B cell (primary cell): ENCODE measurements around the gene SLC48A1. TPM values are rescaled to one million over a fixed set of nuclear protein-coding genes. Genes with fewer than 3 reads are reported as not detected.

ENCODE experiments used
- ATAC-seq: fragments of 200-7000 bp; cut with Tn5 transposase; one replicate; pipeline ENCODE4 v1.10.0; 2021; ENCODE audit warnings: low read depth, mild to moderate bottlenecking, moderate number of reproducible peaks, moderate library complexity
- CTCF ChIA-PET: fragments of 350-600 bp; sonication (Branson Sonifier 250); formaldehyde crosslinking; loops from one replicate; lab custom pipeline; 2021; ENCODE audit warnings: antibody characterized with exemption, inconsistent platforms; lab: Charles Lee
- POLR2A ChIA-PET: fragments of 350-600 bp; sonication (Branson Sonifier 250); formaldehyde crosslinking; loops from one replicate; lab custom pipeline; 2021; ENCODE audit warnings: antibody characterized with exemption; lab: Charles Lee
- DNase-seq: peaks from one replicate; pipeline ENCODE4 v3.0.0; 2013
- H2AFZ ChIP-seq: 2 replicates; pipeline ENCODE4 v1.6.1; 2012; ENCODE audit warnings: mild to moderate bottlenecking, low read depth, low read length; ENCODE audit not compliant: insufficient read depth, poor library complexity, severe bottlenecking
- H3K27ac ChIP-seq, 2 donors: 1 replicate in 1 of 2; 2 replicates in 1 of 2; pipeline ENCODE4 v1.5.1; 2012 to 2013; ENCODE audit warnings: low read length in 2 of 2, mild to moderate bottlenecking in 2 of 2, moderate library complexity in 1 of 2
- H3K27me3 ChIP-seq, 4 experiments: fragments of 200-600 bp in 1 of 4; sonication (generic) in 1 of 4; replicated peaks in 1 of 4; 1 replicate in 2 of 4; 2 replicates in 2 of 4; pipeline versions ENCODE4 v1.6.1 to v1.7.0; 2013 to 2016; ENCODE audit warnings: low read length in 3 of 4, mild to moderate bottlenecking in 2 of 4, mixed read lengths in 1 of 4, moderate library complexity in 1 of 4; ENCODE audit not compliant: insufficient read depth in 4 of 4, control insufficient read depth in 3 of 4; ENCODE audit errors: control extremely low read depth in 1 of 4
- H3K36me3 ChIP-seq, 2 experiments: replicated peaks in 1 of 2; 1 replicate in 1 of 2; 2 replicates in 1 of 2; pipeline versions ENCODE4 v1.6.1 to v1.7.1; 2013; ENCODE audit warnings: low read length in 1 of 2; ENCODE audit not compliant: insufficient read depth in 2 of 2, control insufficient read depth in 1 of 2; ENCODE audit errors: control extremely low read depth in 1 of 2, extremely low read depth in 1 of 2
- H3K4me1 ChIP-seq, 2 donors: fragments of 200-600 bp in 1 of 2; sonication (generic) in 1 of 2; 1 replicate in 1 of 2; 2 replicates in 1 of 2; pipeline versions ENCODE4 v1.5.1 to v1.6.1; 2013 to 2017; ENCODE audit warnings: low read length in 2 of 2; ENCODE audit not compliant: control insufficient read depth in 2 of 2, insufficient read depth in 2 of 2
- H3K4me2 ChIP-seq: replicated peaks from 2 replicates; pipeline ENCODE3; 2012; ENCODE audit warnings: mild to moderate bottlenecking, low read depth, low read length; ENCODE audit not compliant: poor library complexity, severe bottlenecking
- H3K4me3 ChIP-seq, 5 experiments: fragments of 200-600 bp in 1 of 5; sonication (generic) in 1 of 5; 1 replicate in 3 of 5; 2 replicates in 2 of 5; pipeline versions ENCODE4 v1.5.1 to v1.7.0; 2011 to 2016; ENCODE audit warnings: low read length in 4 of 5, mild to moderate bottlenecking in 4 of 5, low read depth in 2 of 5, control low read depth in 1 of 5, moderate library complexity in 1 of 5; ENCODE audit not compliant: insufficient read depth in 1 of 5; ENCODE audit errors: control extremely low read depth in 1 of 5, extremely low read depth in 1 of 5
- H3K79me2 ChIP-seq: fragments of 200-600 bp; sonication (generic); one replicate; pipeline ENCODE4 v1.6.0; 2016; ENCODE audit warnings: low read length; ENCODE audit not compliant: control insufficient read depth, insufficient read depth
- H3K9ac ChIP-seq: fragments of 200-600 bp; sonication (generic); 2 replicates; pipeline ENCODE4 v1.6.1; 2017; ENCODE audit warnings: mild to moderate bottlenecking, low read length, moderate library complexity
- H3K9me3 ChIP-seq, 3 donors: one replicate each; pipeline versions ENCODE4 v1.6.1 to v1.7.1; 2013; ENCODE audit warnings: low read length in 2 of 3; ENCODE audit not compliant: control insufficient read depth in 2 of 3, insufficient read depth in 1 of 3; ENCODE audit errors: control extremely low read depth in 1 of 3
- H4K20me1 ChIP-seq: 2 replicates; pipeline ENCODE4 v1.6.0; 2012; ENCODE audit warnings: mild to moderate bottlenecking, low read length; ENCODE audit not compliant: insufficient read depth, control insufficient read depth, poor library complexity, severe bottlenecking
- H3K27ac Mint-ChIP-seq: one replicate; pipeline ENCODE4 v1.8.0; 2021; ENCODE audit warnings: mixed read lengths
- H3K27me3 Mint-ChIP-seq: one replicate; pipeline ENCODE4 v1.8.0; 2021; ENCODE audit warnings: mixed read lengths
- H3K4me1 Mint-ChIP-seq: one replicate; pipeline ENCODE4 v1.8.0; 2021; ENCODE audit warnings: mixed read lengths
- H3K4me3 Mint-ChIP-seq: one replicate; pipeline ENCODE4 v1.8.0; 2021; ENCODE audit warnings: mixed read lengths
- H3K9me3 Mint-ChIP-seq: one replicate; pipeline ENCODE4 v1.8.0; 2022; ENCODE audit warnings: mixed read lengths; ENCODE audit not compliant: insufficient read depth
- EZH2 ChIP-seq: IDR thresholded peaks from 2 replicates; pipeline ENCODE4 v1.6.1; 2012; ENCODE audit warnings: borderline replicate concordance, low read depth, mild to moderate bottlenecking, moderate library complexity, low read length; ENCODE audit not compliant: insufficient read depth, poor library complexity, severe bottlenecking
- WGBS: methylation state at CpG from one replicate; pipeline ENCODE4 v1.1.5; 2013; ENCODE audit warnings: missing lambda C conversion rate; ENCODE audit not compliant: insufficient coverage; 5-methylcytosine and 5-hydroxymethylcytosine counted together
- intact Hi-C: fragments of 100-400 bp; cut with micrococcal nuclease; formaldehyde crosslinking; loops from one replicate; pipeline ENCODE4 v1.10.0; 2022
- polyA plus RNA-seq: library from polyadenylated mRNA; depleted of rRNA; stranded (reverse); fragments of >200 nt; gene quantifications from 2 replicates; pipeline ENCODE4 v1.2.3, GENCODE V29; 2012
- total RNA-seq, 2 donors: library from RNA; stranded (reverse); fragments of 120-200 nt in 1 of 2; gene quantifications; 1 replicate in 1 of 2; 2 replicates in 1 of 2; pipeline versions ENCODE4 v1.2.3 to v1.2.4, GENCODE V29; 2013 to 2022
- TF ChIP-seq, protein P1 (sequence below): fragments of 200-600 bp; IDR thresholded peaks from one replicate; pipeline ENCODE4 v1.8.0; 2022; ENCODE audit warnings: antibody characterized with exemption, mild to moderate bottlenecking

Gene SLC48A1
- total and polyA plus RNA-seq, 2 donors (not counting 1 experiment from before 2014, with no cell fraction given): 8.0 to 20.0 TPM

- H3K36me3 ChIP-seq: no peaks in the 10 kb centered on the region
- 62% methylated on average over 5 of the region's 8 CpGs for whole genome bisulfite sequencing
- POLR2A ChIA-PET: no interaction called here
- intact Hi-C loops: no loop called here
- H3K9me3 Mint-ChIP-seq: no peaks in the 10 kb centered on the region
- H3K9ac ChIP-seq: no peak overlapping the region
- no peak for ATAC-seq
- H3K4me2 ChIP-seq: no peak overlapping the region
- H3K27ac Mint-ChIP-seq: no peak overlapping the region
- no peaks in the 10 kb centered on the region for H3K9me3 ChIP-seq
- no peak overlapping the region for H3K4me3 ChIP-seq
- no peaks in the 10 kb centered on the region for H3K79me2 ChIP-seq
- H3K4me1 Mint-ChIP-seq: peaks cover 16% of the 10 kb centered on the region
- peaks cover 12 to 27% of the 10 kb centered on the region in 2 donors for H3K4me1 ChIP-seq
- no peak overlapping the region for H3K4me3 Mint-ChIP-seq
- CTCF ChIA-PET: interaction anchor here (0.6 to 14.1 kb wide), 8 partner anchors 7 to 75 kb away, joined by 3 to 452 read pairs (median 11); partner anchors contain the start of gene SLC48A1
- no peak overlapping the region for H3K27ac ChIP-seq
- H4K20me1 ChIP-seq: no peaks in the 10 kb centered on the region
- H2AFZ ChIP-seq: no peak overlapping the region
- no peaks in the 10 kb centered on the region for H3K27me3 ChIP-seq
- peak; percentile 43 for DNase-seq
- TF ChIP-seq, protein P1, sequence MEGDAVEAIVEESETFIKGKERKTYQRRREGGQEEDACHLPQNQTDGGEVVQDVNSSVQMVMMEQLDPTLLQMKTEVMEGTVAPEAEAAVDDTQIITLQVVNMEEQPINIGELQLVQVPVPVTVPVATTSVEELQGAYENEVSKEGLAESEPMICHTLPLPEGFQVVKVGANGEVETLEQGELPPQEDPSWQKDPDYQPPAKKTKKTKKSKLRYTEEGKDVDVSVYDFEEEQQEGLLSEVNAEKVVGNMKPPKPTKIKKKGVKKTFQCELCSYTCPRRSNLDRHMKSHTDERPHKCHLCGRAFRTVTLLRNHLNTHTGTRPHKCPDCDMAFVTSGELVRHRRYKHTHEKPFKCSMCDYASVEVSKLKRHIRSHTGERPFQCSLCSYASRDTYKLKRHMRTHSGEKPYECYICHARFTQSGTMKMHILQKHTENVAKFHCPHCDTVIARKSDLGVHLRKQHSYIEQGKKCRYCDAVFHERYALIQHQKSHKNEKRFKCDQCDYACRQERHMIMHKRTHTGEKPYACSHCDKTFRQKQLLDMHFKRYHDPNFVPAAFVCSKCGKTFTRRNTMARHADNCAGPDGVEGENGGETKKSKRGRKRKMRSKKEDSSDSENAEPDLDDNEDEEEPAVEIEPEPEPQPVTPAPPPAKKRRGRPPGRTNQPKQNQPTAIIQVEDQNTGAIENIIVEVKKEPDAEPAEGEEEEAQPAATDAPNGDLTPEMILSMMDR: no peak
- peaks cover 4% of the 10 kb centered on the region for H3K27me3 Mint-ChIP-seq
Measured at GRCh38 chr12:47763481-47764346, 9.3 kb upstream of the SLC48A1 start.

DNA sequence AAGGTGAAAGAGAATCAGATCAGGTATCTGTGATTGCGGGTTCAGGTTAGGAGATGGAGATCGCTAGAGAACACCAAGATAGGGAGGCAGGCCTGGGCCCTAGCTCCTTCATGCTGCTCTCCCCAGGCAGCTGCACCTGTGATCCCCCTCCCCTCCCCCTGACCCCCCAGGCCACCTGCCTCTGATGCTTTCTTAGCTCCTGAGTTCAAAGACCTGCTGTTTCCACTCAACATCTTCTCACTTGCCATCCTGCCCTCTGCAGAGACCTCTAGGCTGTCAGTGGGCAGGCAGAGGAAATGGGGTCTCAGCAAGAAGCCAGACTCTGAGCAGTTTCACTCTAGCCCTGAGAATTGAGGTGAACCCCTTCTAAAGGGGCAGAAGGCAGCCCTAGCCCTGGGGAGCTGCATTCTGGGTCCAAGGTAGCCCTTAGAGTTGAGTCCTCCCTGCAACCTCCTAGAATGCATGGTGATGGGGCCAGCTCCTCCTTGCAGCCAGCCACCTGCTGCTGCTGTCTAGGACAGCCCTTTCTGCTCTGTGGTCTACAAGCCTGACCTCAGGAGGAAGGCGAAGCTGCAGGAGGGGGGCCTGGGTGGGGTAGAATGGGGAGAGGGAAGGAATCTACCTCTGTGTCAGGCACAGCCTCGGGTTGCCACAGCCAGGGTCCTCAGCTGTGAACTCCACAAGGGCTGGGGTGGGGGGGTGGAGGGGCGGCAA is 6.4 kb upstream of the SLC48A1 start:
- Histone ChIP-seq H3K27ac (no peak overlapping the region), H4K20me1 (no peaks in the 10 kb centered on the region), H3K4me3 (no peak overlapping the region), H3K9me3 (no peaks in the 10 kb centered on the region), H3K36me3 (no peaks in the 10 kb centered on the region), H2AFZ (no peak overlapping the region), H3K4me2 (no peak overlapping the region), H3K9ac (no peak overlapping the region), H3K27me3 (no peaks in the 10 kb centered on the region), H3K4me1 (peaks cover 5 to 15% of the 10 kb centered on the region in 2 donors), H3K79me2 (no peaks in the 10 kb centered on the region)
- no peak overlapping the region for H3K4me3 Mint-ChIP-seq
- H3K27me3 Mint-ChIP-seq: peaks cover 4% of the 10 kb centered on the region
- 80% methylated on average over 1 of the region's 5 CpGs for WGBS
- POLR2A ChIA-PET: interaction anchor here (0.6 to 2.2 kb wide), 7 partner anchors 19 to 66 kb away, joined by 3 to 10 read pairs (median 5); no protein-coding TSS in a partner anchor
- H3K9me3 Mint-ChIP-seq: no peaks in the 10 kb centered on the region
- CTCF ChIA-PET: interaction anchor here (0.8 to 20.0 kb wide), 23 partner anchors 9 to 733 kb away, joined by 3 to 584 read pairs (median 5); partner anchors contain the start of genes ENDOU, RAPGEF3 and RPAP3
- peaks cover 9% of the 10 kb centered on the region for H3K4me1 Mint-ChIP-seq
- TF ChIP-seq, protein P1: no peak
- TF ChIP-seq EZH2: no peak
- DNase-seq (no peak), ATAC-seq (peak; percentile 29)
- H3K27ac Mint-ChIP-seq: no peak overlapping the region
- intact Hi-C loops: loop anchor here (1.0 kb wide), 3 partner anchors 7 to 51 kb away; no protein-coding TSS in a partner anchor
